Glutamatergic neuron (in vitro differentiated cells): Measurements from ENCODE around the gene C4orf51. TPM values are rescaled to one million over a fixed set of nuclear protein-coding genes. Genes with fewer than 3 reads are reported as not detected.

ENCODE experiments used
- DNase-seq: peaks from one replicate; pipeline ENCODE4 v3.0.0; 2022
- H3K27ac Mint-ChIP-seq: one replicate; pipeline ENCODE4 v1.8.0; 2020; ENCODE audit warnings: mild to moderate bottlenecking, mixed read lengths, inconsistent platforms; ENCODE audit not compliant: unreplicated experiment
- H3K27me3 Mint-ChIP-seq: one replicate; pipeline ENCODE4 v1.8.0; 2020; ENCODE audit warnings: mild to moderate bottlenecking, moderate library complexity, mixed read lengths, inconsistent platforms; ENCODE audit not compliant: unreplicated experiment
- H3K36me3 Mint-ChIP-seq: one replicate; pipeline ENCODE4 v1.8.0; 2020; ENCODE audit warnings: mild to moderate bottlenecking, mixed read lengths, inconsistent platforms; ENCODE audit not compliant: unreplicated experiment
- H3K4me1 Mint-ChIP-seq: one replicate; pipeline ENCODE4 v1.8.0; 2020; ENCODE audit warnings: mild to moderate bottlenecking, low read depth, mixed read lengths, inconsistent platforms; ENCODE audit not compliant: unreplicated experiment
- H3K4me3 Mint-ChIP-seq: one replicate; pipeline ENCODE4 v1.8.0; 2020; ENCODE audit warnings: mild to moderate bottlenecking, mixed read lengths, inconsistent platforms; ENCODE audit not compliant: unreplicated experiment
- H3K9me3 Mint-ChIP-seq: one replicate; pipeline ENCODE4 v1.8.0; 2020; ENCODE audit warnings: mild to moderate bottlenecking, moderate library complexity, mixed read lengths, inconsistent platforms; ENCODE audit not compliant: unreplicated experiment
- CTCF ChIP-seq: fragments of 200-600 bp; sonication (generic); IDR thresholded peaks from one replicate; pipeline ENCODE4 v1.5.0; 2021; ENCODE audit not compliant: partially characterized antibody, unreplicated experiment
- total RNA-seq: library from RNA; stranded (reverse); fragmentation: NEBNext Ultra II Directional; extraction: Animal tissue kit (Norgen Biotek cat#: 25700); gene quantifications from one replicate; pipeline ENCODE4 v1.2.1, GENCODE V29; 2021; ENCODE audit not compliant: unreplicated experiment

C4orf51 gene
- total RNA-seq, 1 donor from 2014 or later, result not detected

- Mint-ChIP-seq H3K4me1 (no peaks in the 10 kb centered on the region), H3K27me3 (no peaks in the 10 kb centered on the region), H3K36me3 (no peaks in the 10 kb centered on the region), H3K27ac (no peak overlapping the region), H3K9me3 (no peaks in the 10 kb centered on the region), H3K4me3 (no peak overlapping the region)
- DNase-seq, result no peak
- no peak for TF ChIP-seq CTCF
These were observed 36.7 kb upstream of the C4orf51 start for GRCh38 chr4:145643295-145643694.

GRCh38 chr4:145644699-145645098, 35.2 kb upstream of the C4orf51 start:
- no peaks in the 10 kb centered on the region for H3K36me3 Mint-ChIP-seq
- H3K9me3 Mint-ChIP-seq, result no peaks in the 10 kb centered on the region
- no peak overlapping the region for H3K4me3 Mint-ChIP-seq
- no peak for DNase-seq
- no peak for TF ChIP-seq CTCF
- no peaks in the 10 kb centered on the region for H3K4me1 Mint-ChIP-seq
- no peaks in the 10 kb centered on the region for H3K27me3 Mint-ChIP-seq
- no peak overlapping the region for H3K27ac Mint-ChIP-seq

- Mint-ChIP-seq H3K9me3 (peaks cover 2% of the 10 kb centered on the region), H3K27ac (no peak overlapping the region), H3K36me3 (no peaks in the 10 kb centered on the region), H3K4me1 (no peaks in the 10 kb centered on the region), H3K27me3 (no peaks in the 10 kb centered on the region), H3K4me3 (no peak overlapping the region)
- DNase-seq, result no peak
- no peak for TF ChIP-seq CTCF
These were observed 23.8 kb upstream of the C4orf51 start for GRCh38 chr4:145656156-145656555.

- DNase-seq, result no peak
- no peaks in the 10 kb centered on the region for H3K36me3 Mint-ChIP-seq
- no peak for TF ChIP-seq CTCF
- no peak overlapping the region for H3K27ac Mint-ChIP-seq
- H3K27me3 Mint-ChIP-seq, result no peaks in the 10 kb centered on the region
- no peak overlapping the region for H3K4me3 Mint-ChIP-seq
- H3K9me3 Mint-ChIP-seq, result peaks cover under 1% of the 10 kb centered on the region
- H3K4me1 Mint-ChIP-seq, result no peaks in the 10 kb centered on the region
These were observed 19.9 kb upstream of the C4orf51 start for GRCh38 chr4:145660064-145660463.

- no peak for DNase-seq
- H3K4me3 Mint-ChIP-seq, result no peak overlapping the region
- no peaks in the 10 kb centered on the region for H3K36me3 Mint-ChIP-seq
- no peak overlapping the region for H3K27ac Mint-ChIP-seq
- H3K9me3 Mint-ChIP-seq, result peaks cover 3% of the 10 kb centered on the region
- TF ChIP-seq CTCF, result no peak
- H3K27me3 Mint-ChIP-seq, result peaks cover 4% of the 10 kb centered on the region
- no peaks in the 10 kb centered on the region for H3K4me1 Mint-ChIP-seq
These were observed 16.8 kb upstream of the C4orf51 start for GRCh38 chr4:145663194-145663593.
